Measurements from ENCODE around the gene GRIN1. TPM values are rescaled to one million over a fixed set of nuclear protein-coding genes. Genes with fewer than 3 reads are reported as not detected.

GRIN1 gene
- total RNA-seq, 4 donors from 2014 or later, result not detected

DNA sequence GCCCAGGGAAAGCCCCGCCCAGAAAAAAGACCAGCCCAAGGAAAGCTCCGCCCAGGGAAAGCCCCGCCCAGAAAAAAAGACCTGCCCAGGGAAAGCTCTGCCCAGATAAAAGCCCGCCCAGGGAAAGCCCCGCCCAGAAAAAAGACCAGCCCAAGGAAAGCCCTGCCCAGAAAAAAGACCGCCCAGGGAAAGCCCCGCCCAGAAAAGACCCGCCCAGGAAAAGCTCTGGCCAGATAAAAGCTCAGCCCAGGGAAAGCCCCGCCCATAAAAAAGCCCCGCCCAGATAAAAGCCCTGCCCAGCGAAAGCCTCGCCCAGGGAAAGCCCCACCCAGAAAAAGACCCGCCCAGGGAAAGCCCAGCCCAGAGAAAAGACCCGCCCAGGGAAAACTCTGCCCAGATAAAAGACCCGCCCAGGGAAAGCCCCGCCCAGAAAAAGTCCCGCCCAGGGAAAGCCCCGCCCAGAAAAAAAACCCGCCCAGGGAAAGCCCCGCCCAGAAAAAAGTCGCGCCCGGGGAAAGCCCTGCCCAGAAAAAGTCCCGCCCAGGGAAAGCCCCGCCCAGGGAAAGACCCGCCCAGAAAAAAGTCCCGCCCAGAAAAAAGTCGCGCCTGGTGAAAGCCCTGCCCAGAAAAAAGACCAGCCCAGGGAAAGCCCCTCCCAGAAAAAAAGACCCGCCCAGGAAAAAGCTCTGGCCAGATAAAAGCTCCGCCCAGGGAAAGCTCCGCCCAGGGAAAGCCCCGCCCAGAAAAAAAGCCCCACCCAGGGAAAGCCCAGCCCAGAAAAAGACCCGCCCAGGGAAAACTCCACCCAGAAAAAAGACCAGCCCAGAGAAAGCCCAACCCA is 11.9 kb downstream of the GRIN1 start:
- TF ChIP-seq, protein P1, sequence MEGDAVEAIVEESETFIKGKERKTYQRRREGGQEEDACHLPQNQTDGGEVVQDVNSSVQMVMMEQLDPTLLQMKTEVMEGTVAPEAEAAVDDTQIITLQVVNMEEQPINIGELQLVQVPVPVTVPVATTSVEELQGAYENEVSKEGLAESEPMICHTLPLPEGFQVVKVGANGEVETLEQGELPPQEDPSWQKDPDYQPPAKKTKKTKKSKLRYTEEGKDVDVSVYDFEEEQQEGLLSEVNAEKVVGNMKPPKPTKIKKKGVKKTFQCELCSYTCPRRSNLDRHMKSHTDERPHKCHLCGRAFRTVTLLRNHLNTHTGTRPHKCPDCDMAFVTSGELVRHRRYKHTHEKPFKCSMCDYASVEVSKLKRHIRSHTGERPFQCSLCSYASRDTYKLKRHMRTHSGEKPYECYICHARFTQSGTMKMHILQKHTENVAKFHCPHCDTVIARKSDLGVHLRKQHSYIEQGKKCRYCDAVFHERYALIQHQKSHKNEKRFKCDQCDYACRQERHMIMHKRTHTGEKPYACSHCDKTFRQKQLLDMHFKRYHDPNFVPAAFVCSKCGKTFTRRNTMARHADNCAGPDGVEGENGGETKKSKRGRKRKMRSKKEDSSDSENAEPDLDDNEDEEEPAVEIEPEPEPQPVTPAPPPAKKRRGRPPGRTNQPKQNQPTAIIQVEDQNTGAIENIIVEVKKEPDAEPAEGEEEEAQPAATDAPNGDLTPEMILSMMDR (IDR thresholded peaks at IDR 0.05; ENCODE audit: low read depth), result no peak

DNA sequence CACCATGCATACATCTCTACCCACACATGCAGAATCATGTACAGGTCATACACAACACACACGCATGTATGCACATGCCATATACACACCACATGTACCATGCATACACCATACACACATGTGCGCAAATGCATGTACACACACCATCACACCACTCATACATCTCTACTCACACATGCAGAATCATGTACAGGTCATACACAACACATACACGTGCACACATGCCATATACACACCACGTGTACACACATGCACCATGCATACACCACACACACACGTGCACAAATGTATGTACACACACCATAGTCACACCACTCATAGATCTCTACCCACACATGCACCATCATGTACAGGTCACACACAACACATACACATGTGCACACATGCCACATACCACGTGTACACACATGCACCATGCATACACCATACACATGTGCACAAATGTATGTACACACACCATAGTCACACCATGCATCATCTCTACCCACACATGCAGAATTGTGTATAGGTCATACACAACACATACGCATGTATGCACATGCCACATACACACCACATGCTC is 14.0 kb downstream of the GRIN1 start:
- TF ChIP-seq, protein P1 (IDR thresholded peaks at IDR 0.05; ENCODE audit: low read depth), result no peak

DNA sequence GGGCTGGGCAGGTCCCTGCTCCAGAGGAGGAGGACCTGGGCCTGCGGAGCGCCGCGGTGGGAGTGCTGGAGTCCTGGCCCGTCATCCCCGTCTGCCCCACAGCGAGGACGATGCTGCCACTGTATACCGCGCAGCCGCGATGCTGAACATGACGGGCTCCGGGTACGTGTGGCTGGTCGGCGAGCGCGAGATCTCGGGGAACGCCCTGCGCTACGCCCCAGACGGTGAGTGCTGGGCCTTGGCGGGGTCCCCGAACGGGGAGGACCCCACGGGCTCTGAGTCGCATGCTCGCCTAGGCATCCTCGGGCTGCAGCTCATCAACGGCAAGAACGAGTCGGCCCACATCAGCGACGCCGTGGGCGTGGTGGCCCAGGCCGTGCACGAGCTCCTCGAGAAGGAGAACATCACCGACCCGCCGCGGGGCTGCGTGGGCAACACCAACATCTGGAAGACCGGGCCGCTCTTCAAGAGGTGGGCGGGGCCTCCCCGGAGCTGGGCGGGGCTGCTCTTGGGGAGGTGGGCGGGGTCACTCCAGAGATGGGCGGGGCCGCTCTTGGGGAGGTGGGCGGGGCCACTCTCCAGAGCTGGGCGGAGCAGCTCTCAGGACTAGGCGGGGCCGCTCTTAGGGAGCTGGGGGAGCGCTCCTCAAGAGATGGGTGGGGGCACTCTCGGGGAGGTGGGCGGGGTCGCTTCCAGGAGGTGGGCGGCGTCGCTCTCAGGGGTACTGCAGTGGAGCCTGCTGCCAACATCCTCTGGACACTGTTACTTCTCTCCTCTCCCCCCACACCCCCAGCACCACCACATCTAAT is 17.8 kb downstream of the GRIN1 start:
- TF ChIP-seq, protein P1 (IDR thresholded peaks at IDR 0.05; ENCODE audit: low read depth), result no peak

DNA sequence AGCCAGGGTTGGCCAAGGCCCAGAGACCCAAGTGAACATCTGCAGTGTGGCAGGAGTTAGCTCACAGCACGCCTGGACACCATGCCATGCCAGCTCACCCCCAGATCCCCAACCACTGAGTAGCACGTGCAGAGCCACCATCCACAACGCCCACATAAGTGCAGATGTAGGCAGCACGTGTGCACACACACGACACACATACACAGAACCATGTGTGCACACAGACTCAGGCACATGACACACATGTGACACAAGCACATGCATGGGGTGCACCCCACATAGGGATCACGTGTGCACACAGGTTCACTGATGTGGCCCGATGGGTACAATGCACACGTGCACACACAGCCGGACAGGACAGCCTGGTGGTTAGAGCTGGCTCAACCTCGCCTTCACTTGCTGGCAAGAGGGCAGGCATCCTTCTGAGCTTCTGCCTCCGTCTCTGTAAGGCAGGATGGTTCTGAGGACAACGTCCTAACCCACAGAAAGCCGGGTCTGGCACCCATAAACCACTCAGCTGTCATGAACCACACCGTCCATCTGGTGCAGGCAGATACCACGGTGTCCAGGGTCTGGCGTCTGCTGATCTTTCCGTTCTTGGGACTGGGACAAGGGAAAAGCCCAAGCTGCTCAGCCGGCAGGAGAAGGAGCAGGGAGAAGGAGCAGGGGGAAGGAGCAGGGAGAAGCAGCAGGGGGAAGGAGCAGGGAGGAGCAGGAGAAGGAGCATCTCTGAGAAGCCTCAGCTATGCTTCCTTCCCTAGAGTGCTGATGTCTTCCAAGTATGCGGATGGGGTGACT is 18.9 kb downstream of the GRIN1 start:
- TF ChIP-seq, protein P1 (IDR thresholded peaks at IDR 0.05; ENCODE audit: low read depth), result no peak

DNA sequence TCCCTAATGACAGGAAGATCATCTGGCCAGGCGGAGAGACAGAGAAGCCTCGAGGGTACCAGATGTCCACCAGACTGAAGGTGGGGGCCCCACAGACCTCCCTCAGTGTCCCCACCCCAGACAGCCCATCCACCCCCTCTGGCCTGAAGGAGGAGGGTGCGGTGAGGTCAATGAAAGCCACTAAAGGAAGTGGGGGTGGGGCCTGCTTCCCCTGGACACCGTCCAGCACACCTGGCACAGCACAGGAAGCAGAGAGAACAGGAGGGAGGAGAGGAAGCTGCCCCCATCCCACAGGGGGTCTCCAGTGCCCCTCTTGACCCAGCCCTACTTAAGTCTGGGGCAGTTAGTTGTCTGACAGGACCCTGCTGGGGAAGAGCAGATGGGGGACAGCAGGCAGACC is 19.7 kb downstream of the GRIN1 start:
- TF ChIP-seq, protein P1 (IDR thresholded peaks at IDR 0.05; ENCODE audit: low read depth), result no peak

DNA sequence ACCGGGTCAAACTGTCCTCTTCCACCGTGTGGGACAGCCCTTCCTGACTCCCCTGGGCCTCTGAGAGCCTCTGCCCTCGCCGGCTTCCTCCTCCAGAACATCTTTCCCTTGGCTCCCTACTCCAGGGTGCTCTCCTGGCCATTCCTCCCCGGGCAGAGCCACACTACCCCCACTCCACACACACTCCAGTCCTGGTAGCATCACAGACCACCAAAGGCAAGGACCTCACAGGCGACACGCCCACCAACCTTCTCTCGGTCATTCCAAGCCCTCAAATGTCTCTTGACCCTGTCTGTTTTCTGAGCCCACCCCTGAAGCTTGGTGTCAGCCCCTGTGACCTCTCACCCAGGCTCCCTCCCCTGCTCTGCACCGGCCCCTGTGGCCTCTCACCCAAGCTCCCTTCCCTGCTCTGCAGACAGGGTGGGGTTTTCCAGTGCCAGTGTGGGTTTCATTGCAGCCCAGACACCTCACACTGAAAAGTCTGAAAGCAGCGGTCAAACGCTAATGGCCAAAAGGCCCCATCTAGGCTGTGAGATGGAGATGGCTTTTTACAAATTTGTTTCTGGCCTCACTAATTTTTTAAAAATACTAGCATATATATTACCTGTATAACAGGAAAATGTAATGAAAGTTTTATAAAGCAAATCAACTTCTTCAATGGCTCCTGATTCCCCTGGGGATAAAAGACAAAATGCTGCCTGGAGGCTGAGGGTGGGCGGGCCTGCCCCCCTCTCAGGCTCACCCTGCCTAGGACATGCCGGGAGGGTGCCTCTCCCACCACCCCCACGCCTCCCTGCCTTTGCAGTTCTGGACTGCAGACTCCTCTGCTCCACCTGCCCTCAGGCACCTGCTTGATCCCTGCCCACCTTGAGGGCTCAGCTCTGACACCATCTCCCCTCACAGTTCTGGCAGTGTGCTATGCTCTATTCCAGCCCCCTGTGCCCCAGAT is 20.4 kb downstream of the GRIN1 start:
- TF ChIP-seq, protein P1 (IDR thresholded peaks at IDR 0.05; ENCODE audit: low read depth), result no peak

All from subcutaneous adipose tissue (tissue), 4 donors.